SK-N-SH (cell line): Measurements from ENCODE around the gene SKOR2. TPM values are rescaled to one million over a fixed set of nuclear protein-coding genes. Genes with fewer than 3 reads are reported as not detected.

Source experiments
- CTCF ChIA-PET: fragments of 300-600, 350-600 bp; formaldehyde crosslinking; extraction: SDS; loops from one replicate; lab custom pipeline; 2021; lab: Yijun Ruan, JAX
- POLR2A ChIA-PET: fragments of 350-600 bp; sonication (Branson Sonifier 250); formaldehyde crosslinking; extraction: SDS; loops from one replicate; lab custom pipeline; 2020; ENCODE audit warnings: antibody characterized with exemption, inconsistent platforms; lab: Yijun Ruan, JAX
- DNase-seq: peaks from one replicate; pipeline ENCODE4 v3.0.0; 2012
- H2AFZ ChIP-seq: fragments of 200-600 bp; sonication (generic); 2 replicates; pipeline ENCODE4 v1.8.1; 2016; ENCODE audit warnings: antibody characterized with exemption, mild to moderate bottlenecking, low read depth
- H3F3A ChIP-seq: fragments of 200-600 bp; sonication (generic); replicated peaks from 2 replicates; pipeline ENCODE3; 2016; ENCODE audit warnings: antibody characterized with exemption, mild to moderate bottlenecking; ENCODE audit not compliant: insufficient read depth
- H3K27ac ChIP-seq, 2 experiments: fragments of 200-500 bp in 1 of 2; fragments of 200-600 bp in 1 of 2; sonication (Bioruptor generic) in 1 of 2; sonication (generic), shearing (Covaris generic) in 1 of 2; 2 replicates each; pipeline versions ENCODE4 v1.5.1 to v1.6.1; 2014 to 2016; ENCODE audit warnings: low read depth in 2 of 2, inconsistent platforms in 1 of 2, low read length in 1 of 2, mild to moderate bottlenecking in 1 of 2, mixed read lengths in 1 of 2
- H3K27me3 ChIP-seq: fragments of 200-600 bp; sonication (generic), shearing (Covaris generic); 2 replicates; pipeline ENCODE4 v1.6.1; 2016; ENCODE audit warnings: mixed run types; ENCODE audit not compliant: insufficient read depth
- H3K36me3 ChIP-seq, 2 experiments: fragments of 200-500 bp in 1 of 2; fragments of 200-600 bp in 1 of 2; sonication (Bioruptor generic) in 1 of 2; sonication (generic) in 1 of 2; replicated peaks in 1 of 2; 2 replicates each; pipeline versions ENCODE3 to v1.5.1; 2014 to 2016; ENCODE audit warnings: low read length in 1 of 2, mild to moderate bottlenecking in 1 of 2; ENCODE audit not compliant: insufficient read depth in 2 of 2, control insufficient read depth in 1 of 2
- H3K4me1 ChIP-seq, 2 experiments: fragments of 200-500 bp in 1 of 2; fragments of 200-600 bp in 1 of 2; sonication (Bioruptor generic) in 1 of 2; sonication (generic), shearing (Covaris generic) in 1 of 2; 2 replicates each; pipeline versions ENCODE4 v1.5.1 to v1.6.1; 2014 to 2016; ENCODE audit warnings: low read depth in 1 of 2, low read length in 1 of 2, mixed run types in 1 of 2; ENCODE audit not compliant: insufficient read depth in 2 of 2, control insufficient read depth in 1 of 2
- H3K4me2 ChIP-seq: fragments of 200-600 bp; sonication (generic), shearing (Covaris generic); 2 replicates; pipeline ENCODE4 v1.6.1; 2017; ENCODE audit warnings: mixed run types
- H3K4me3 ChIP-seq, 2 experiments: fragments of 200-500 bp in 1 of 2; fragments of 200-600 bp in 1 of 2; sonication (Bioruptor generic) in 1 of 2; sonication (generic), shearing (Covaris generic) in 1 of 2; 2 replicates each; pipeline versions ENCODE4 v1.5.1 to v1.8.1; 2014 to 2016; ENCODE audit warnings: low read depth in 2 of 2, inconsistent platforms in 1 of 2, low read length in 1 of 2, mild to moderate bottlenecking in 1 of 2, mixed read lengths in 1 of 2, moderate library complexity in 1 of 2
- H3K79me2 ChIP-seq: fragments of 200-600 bp; sonication (generic); 2 replicates; pipeline ENCODE4 v1.8.1; 2017; ENCODE audit warnings: mild to moderate bottlenecking; ENCODE audit not compliant: insufficient read depth
- H3K9ac ChIP-seq: fragments of 200-600 bp; sonication (generic); 2 replicates; pipeline ENCODE4 v1.6.1; 2017; ENCODE audit warnings: mixed run types
- H3K9me2 ChIP-seq: fragments of 200-600 bp; sonication (generic); 2 replicates; pipeline ENCODE4 v1.6.1; 2017; ENCODE audit warnings: mixed run types
- H3K9me3 ChIP-seq: fragments of 200-600 bp; sonication (generic); 2 replicates; pipeline ENCODE4 v1.6.1; 2017; ENCODE audit warnings: mixed run types, mild to moderate bottlenecking, moderate library complexity
- H4K20me1 ChIP-seq: fragments of 200-600 bp; sonication (generic); 2 replicates; pipeline ENCODE4 v1.6.1; 2017; ENCODE audit warnings: mild to moderate bottlenecking, mixed run types; ENCODE audit not compliant: insufficient read depth
- EP300 ChIP-seq, 2 experiments: IDR thresholded peaks; 2 replicates each; pipeline versions ENCODE4 v1.4.0 to v1.6.1; 2012; ENCODE audit warnings: borderline replicate concordance in 1 of 2, low read depth in 1 of 2, low read length in 1 of 2
- EZH2phosphoT487 ChIP-seq: fragments of 200-600 bp; sonication (generic); IDR thresholded peaks from 2 replicates; pipeline ENCODE4 v1.6.1; 2017; ENCODE audit warnings: low read depth, mixed run types, mild to moderate bottlenecking, antibody characterized with exemption, moderate library complexity, borderline replicate concordance
- FOXM1 ChIP-seq: IDR thresholded peaks from 2 replicates; pipeline ENCODE4 v1.4.0; 2012; ENCODE audit warnings: low read depth, mild to moderate bottlenecking
- RAD21 ChIP-seq: IDR thresholded peaks from 2 replicates; pipeline ENCODE4 v1.6.1; 2012; ENCODE audit warnings: mild to moderate bottlenecking, low read length
- RFX5 ChIP-seq: IDR thresholded peaks from 2 replicates; pipeline ENCODE4 v1.6.1; 2012; ENCODE audit warnings: mild to moderate bottlenecking, improper control_type of control experiment, low read length
- SMC3 ChIP-seq: IDR thresholded peaks from 2 replicates; pipeline ENCODE4 v1.6.1; 2012; ENCODE audit warnings: low read depth, low read length, improper control_type of control experiment
- TEAD4 ChIP-seq: IDR thresholded peaks from 2 replicates; pipeline ENCODE4 v1.4.0; 2012; ENCODE audit warnings: mild to moderate bottlenecking, borderline replicate concordance; ENCODE audit not compliant: insufficient read depth
- YY1 ChIP-seq: IDR thresholded peaks from 2 replicates; pipeline ENCODE4 v1.4.0; 2012; ENCODE audit warnings: low read depth, mild to moderate bottlenecking
- WGBS: methylation state at CpG from one replicate; pipeline ENCODE4 v1.1.6; 2017; ENCODE audit warnings: low lambda C conversion rate; 5-methylcytosine and 5-hydroxymethylcytosine counted together
- polyA plus RNA-seq, 3 experiments: library from polyadenylated mRNA; depleted of rRNA; stranded (reverse); fragments of >200 nt; gene quantifications; 2 replicates each; pipeline ENCODE4 v1.2.3, GENCODE V29; 2012
- TF ChIP-seq, protein P1 (sequence below): IDR thresholded peaks from 2 replicates; pipeline ENCODE4 v1.6.1; 2012; ENCODE audit warnings: mild to moderate bottlenecking, low read depth, low read length, moderate library complexity
- TF ChIP-seq, protein P2 (sequence below): IDR thresholded peaks from 2 replicates; pipeline ENCODE4 v1.4.0; 2012; ENCODE audit warnings: low read depth, borderline replicate concordance
- TF ChIP-seq, protein P3 (sequence below): IDR thresholded peaks from 2 replicates; pipeline ENCODE4 v1.4.0; 2012; ENCODE audit warnings: low read depth
- TF ChIP-seq, protein P4 (sequence below): fragments of 150-350 bp; IDR thresholded peaks from 2 replicates; pipeline ENCODE4 v1.6.1; 2016; ENCODE audit warnings: mild to moderate bottlenecking, low read depth, low read length

Gene SKOR2
- polyA plus RNA-seq, 1 of the 3 experiments (the other 2 are of a cell fraction): not detected

DNA sequence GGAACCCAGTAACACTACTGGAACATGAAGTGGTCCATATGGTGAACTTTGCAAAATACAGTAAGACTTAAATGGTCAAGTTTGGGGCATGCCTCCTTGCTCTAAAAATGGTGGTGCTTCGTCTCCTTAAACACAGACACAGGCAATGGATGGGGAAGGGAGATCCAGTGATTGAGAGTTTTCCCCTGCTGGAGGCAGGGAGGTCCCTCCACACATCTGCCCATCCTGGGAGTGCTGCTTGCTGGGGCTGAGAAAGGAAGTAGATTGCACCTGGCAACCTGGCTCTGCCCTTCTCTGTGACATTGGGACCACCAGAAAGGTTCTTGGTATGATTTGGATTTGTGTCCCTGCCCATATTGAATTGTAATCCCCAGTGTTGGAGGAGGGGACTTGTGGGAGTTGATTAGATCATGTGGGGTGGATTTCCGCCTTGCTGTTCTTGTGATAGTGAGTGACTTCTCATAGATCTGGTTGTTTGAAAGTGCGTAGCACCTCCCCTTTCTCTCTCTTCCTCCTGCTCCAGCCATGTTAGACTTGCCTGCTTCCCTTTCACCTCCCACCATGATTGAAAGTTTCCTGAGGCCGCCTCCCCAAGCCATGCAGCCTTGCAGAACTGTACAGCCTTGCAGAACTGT, 35.4 kb upstream of the SKOR2 start (continued):
- TF ChIP-seq, protein P1, sequence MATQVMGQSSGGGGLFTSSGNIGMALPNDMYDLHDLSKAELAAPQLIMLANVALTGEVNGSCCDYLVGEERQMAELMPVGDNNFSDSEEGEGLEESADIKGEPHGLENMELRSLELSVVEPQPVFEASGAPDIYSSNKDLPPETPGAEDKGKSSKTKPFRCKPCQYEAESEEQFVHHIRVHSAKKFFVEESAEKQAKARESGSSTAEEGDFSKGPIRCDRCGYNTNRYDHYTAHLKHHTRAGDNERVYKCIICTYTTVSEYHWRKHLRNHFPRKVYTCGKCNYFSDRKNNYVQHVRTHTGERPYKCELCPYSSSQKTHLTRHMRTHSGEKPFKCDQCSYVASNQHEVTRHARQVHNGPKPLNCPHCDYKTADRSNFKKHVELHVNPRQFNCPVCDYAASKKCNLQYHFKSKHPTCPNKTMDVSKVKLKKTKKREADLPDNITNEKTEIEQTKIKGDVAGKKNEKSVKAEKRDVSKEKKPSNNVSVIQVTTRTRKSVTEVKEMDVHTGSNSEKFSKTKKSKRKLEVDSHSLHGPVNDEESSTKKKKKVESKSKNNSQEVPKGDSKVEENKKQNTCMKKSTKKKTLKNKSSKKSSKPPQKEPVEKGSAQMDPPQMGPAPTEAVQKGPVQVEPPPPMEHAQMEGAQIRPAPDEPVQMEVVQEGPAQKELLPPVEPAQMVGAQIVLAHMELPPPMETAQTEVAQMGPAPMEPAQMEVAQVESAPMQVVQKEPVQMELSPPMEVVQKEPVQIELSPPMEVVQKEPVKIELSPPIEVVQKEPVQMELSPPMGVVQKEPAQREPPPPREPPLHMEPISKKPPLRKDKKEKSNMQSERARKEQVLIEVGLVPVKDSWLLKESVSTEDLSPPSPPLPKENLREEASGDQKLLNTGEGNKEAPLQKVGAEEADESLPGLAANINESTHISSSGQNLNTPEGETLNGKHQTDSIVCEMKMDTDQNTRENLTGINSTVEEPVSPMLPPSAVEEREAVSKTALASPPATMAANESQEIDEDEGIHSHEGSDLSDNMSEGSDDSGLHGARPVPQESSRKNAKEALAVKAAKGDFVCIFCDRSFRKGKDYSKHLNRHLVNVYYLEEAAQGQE: no peak
- no peak for TF ChIP-seq RAD21
- TF ChIP-seq, protein P2, sequence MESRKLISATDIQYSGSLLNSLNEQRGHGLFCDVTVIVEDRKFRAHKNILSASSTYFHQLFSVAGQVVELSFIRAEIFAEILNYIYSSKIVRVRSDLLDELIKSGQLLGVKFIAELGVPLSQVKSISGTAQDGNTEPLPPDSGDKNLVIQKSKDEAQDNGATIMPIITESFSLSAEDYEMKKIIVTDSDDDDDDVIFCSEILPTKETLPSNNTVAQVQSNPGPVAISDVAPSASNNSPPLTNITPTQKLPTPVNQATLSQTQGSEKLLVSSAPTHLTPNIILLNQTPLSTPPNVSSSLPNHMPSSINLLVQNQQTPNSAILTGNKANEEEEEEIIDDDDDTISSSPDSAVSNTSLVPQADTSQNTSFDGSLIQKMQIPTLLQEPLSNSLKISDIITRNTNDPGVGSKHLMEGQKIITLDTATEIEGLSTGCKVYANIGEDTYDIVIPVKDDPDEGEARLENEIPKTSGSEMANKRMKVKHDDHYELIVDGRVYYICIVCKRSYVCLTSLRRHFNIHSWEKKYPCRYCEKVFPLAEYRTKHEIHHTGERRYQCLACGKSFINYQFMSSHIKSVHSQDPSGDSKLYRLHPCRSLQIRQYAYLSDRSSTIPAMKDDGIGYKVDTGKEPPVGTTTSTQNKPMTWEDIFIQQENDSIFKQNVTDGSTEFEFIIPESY: no peak
- TF ChIP-seq, protein P3, sequence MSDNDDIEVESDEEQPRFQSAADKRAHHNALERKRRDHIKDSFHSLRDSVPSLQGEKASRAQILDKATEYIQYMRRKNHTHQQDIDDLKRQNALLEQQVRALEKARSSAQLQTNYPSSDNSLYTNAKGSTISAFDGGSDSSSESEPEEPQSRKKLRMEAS: no peak
- TF ChIP-seq, all 33 proteins: peak for 0

- DNase-seq: no peak
- no peak overlapping the region for H3K9ac ChIP-seq
- ChIA-PET CTCF (interaction anchor here (0.9 to 1.5 kb wide), 4 partner anchors 22 to 471 kb away, joined by 3 to 4 read pairs (median 4); no protein-coding TSS in a partner anchor), POLR2A (no interaction called here)
- no peak overlapping the region for H2AFZ ChIP-seq
- H3K36me3 ChIP-seq: no peaks in the 10 kb centered on the region
- H3K4me3 ChIP-seq: no peak overlapping the region
- 26% methylated on average over 7 of the region's 7 CpGs for WGBS
- no peaks in the 10 kb centered on the region for H3K9me2 ChIP-seq
- TF ChIP-seq EZH2phosphoT487: no peak
- no peak for TF ChIP-seq RFX5
- H3K4me2 ChIP-seq: no peak overlapping the region
- no peaks in the 10 kb centered on the region for H3K27me3 ChIP-seq
- no peaks in the 10 kb centered on the region for H3K9me3 ChIP-seq
- H3K27ac ChIP-seq: no peak overlapping the region
- H3K79me2 ChIP-seq: no peaks in the 10 kb centered on the region
- no peaks in the 10 kb centered on the region for H4K20me1 ChIP-seq
- H3F3A ChIP-seq: no peaks in the 10 kb centered on the region
- no peaks in the 10 kb centered on the region for H3K4me1 ChIP-seq
These were observed 34.0 kb upstream of the SKOR2 start for GRCh38 chr18:47285456-47285855.

GRCh38 chr18:47284721-47285395, 33.4 kb upstream of the SKOR2 start:
- WGBS: 48% methylated on average over 6 of the region's 6 CpGs
- H3K27me3 ChIP-seq: no peaks in the 10 kb centered on the region
- no peak overlapping the region for H3K4me3 ChIP-seq
- H2AFZ ChIP-seq: no peak overlapping the region
- no peaks in the 10 kb centered on the region for H3K79me2 ChIP-seq
- H4K20me1 ChIP-seq: no peaks in the 10 kb centered on the region
- CTCF ChIA-PET: interaction anchor here (0.9 to 1.5 kb wide), 5 partner anchors 20 to 471 kb away, joined by 3 to 4 read pairs (median 4); no protein-coding TSS in a partner anchor
- no peak for DNase-seq
- H3F3A ChIP-seq: no peaks in the 10 kb centered on the region
- no peak overlapping the region for H3K4me2 ChIP-seq
- no peaks in the 10 kb centered on the region for H3K4me1 ChIP-seq
- H3K9me2 ChIP-seq: no peaks in the 10 kb centered on the region
- no peaks in the 10 kb centered on the region for H3K36me3 ChIP-seq
- H3K9ac ChIP-seq: no peak overlapping the region
- no peaks in the 10 kb centered on the region for H3K9me3 ChIP-seq
- POLR2A ChIA-PET: no interaction called here
- H3K27ac ChIP-seq: no peak overlapping the region
- TF ChIP-seq FOXM1 (no peak), EP300 (IDR thresholded peaks at IDR 0.05; ENCODE audit: borderline replicate concordance in 1 of 2, low read depth in 1 of 2, low read length in 1 of 2) (no peak), TEAD4 (no peak), SMC3 (no peak), YY1 (no peak)
- TF ChIP-seq, protein P1: no peak
- TF ChIP-seq, protein P4, sequence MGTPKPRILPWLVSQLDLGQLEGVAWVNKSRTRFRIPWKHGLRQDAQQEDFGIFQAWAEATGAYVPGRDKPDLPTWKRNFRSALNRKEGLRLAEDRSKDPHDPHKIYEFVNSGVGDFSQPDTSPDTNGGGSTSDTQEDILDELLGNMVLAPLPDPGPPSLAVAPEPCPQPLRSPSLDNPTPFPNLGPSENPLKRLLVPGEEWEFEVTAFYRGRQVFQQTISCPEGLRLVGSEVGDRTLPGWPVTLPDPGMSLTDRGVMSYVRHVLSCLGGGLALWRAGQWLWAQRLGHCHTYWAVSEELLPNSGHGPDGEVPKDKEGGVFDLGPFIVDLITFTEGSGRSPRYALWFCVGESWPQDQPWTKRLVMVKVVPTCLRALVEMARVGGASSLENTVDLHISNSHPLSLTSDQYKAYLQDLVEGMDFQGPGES: no peak
